ENCODE data around the gene SEPTIN10.
"Not testable (repeated sequence)": the region's sequence is repeated elsewhere in the genome, so short reads cannot be mapped to it uniquely, and the experiment has no call there.

The SEPTIN10 gene

DNA sequence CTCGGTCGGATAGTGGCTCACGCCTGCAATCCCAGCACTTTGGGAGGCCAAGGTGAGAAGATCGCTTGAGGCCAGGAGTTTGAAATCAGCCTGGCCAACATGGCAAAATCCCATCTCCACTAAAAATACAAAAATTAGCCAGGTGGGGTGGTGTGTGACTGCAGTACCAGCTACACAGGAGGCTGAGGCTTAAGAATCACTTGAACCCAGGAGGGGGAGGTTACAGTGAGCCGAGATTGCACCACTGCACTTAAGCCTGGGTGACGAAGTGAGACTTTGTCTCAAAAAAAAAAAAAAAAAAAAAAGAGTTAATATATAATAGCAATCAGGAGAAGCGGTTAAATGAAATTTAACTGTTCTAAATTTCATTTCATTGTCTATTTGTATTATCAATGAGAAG is 36.1 kb downstream of the SEPTIN10 start:
- DNase-seq (ENCODE audit: low spot score); H4K91ac ChIP-seq (ENCODE audit: low read depth, low read length, poor library complexity); H3K4me2 ChIP-seq (ENCODE audit: insufficient read depth, low read length, poor library complexity, severe bottlenecking); H3K4me3 ChIP-seq (ENCODE audit: low read length in 2 of 2); H4K8ac ChIP-seq (ENCODE audit: low read depth, low read length); H2BK15ac ChIP-seq (ENCODE audit: low read length); H3K27me3 ChIP-seq (ENCODE audit: control insufficient read depth in 3 of 3, insufficient read depth in 3 of 3, low read depth in 1 of 3, low read length in 3 of 3); H3K9ac ChIP-seq (ENCODE audit: low read depth, low read length, poor library complexity); H2AK5ac ChIP-seq (ENCODE audit: low read depth, low read length); H2AFZ ChIP-seq (ENCODE audit: low read length); H3K23ac ChIP-seq (ENCODE audit: low read depth, low read length, poor library complexity); H2BK5ac ChIP-seq (ENCODE audit: low read length); H3K79me1 ChIP-seq (ENCODE audit: low read depth, low read length); H2BK12ac ChIP-seq (ENCODE audit: low read length); H3K14ac ChIP-seq (ENCODE audit: low read length); H3K4ac ChIP-seq (ENCODE audit: low read length); H3K4me1 ChIP-seq (ENCODE audit: control insufficient read depth in 2 of 2, insufficient read depth in 1 of 2, low read depth in 1 of 2, low read length in 2 of 2); H3K9me3 ChIP-seq (replicated peaks in 1 of 2; ENCODE audit: control insufficient read depth in 2 of 2, insufficient read depth in 1 of 2, low read depth in 1 of 2, low read length in 2 of 2); H2BK120ac ChIP-seq (ENCODE audit: low read depth, low read length); H3K27ac ChIP-seq (replicated peaks; ENCODE audit: low read length); H3K18ac ChIP-seq (ENCODE audit: low read length): not testable (repeated sequence)
- H3K36me3 ChIP-seq (replicated peaks in 1 of 2; ENCODE audit: control insufficient read depth in 2 of 2, insufficient read depth in 2 of 2, low read length in 2 of 2): peaks cover 2 to 90% of the 10 kb centered on the region in 2 donors
- WGBS, 2 donors (ENCODE audit: extremely low coverage in 2 of 2, insufficient read length in 2 of 2, insufficient replicate concordance in 1 of 2): no CpG with 5 or more reads among the region's 7 CpGs

DNA sequence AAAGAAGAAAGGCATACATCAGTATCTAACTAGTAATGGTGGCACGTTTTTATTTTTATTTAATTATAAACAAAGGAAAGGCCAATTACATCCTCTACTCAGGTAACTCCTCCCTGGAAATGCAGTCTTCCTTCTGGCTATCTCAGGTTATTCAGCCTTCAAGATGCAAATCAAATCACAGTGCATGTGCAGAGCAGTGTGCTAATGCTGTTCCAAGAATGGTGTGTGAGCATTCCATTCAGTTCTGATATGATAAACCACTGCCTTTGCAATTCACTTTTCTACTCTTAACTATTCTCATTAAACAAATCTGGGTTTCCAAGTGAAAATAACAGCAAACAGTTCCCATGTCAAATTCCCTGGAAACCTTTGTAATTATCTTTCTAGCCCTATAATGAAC is 38.4 kb downstream of the SEPTIN10 start:
- Histone ChIP-seq H3K27ac (replicated peaks; ENCODE audit: low read length) (no peak overlapping the region), H2BK5ac (ENCODE audit: low read length) (no peak overlapping the region), H4K91ac (ENCODE audit: low read depth, low read length, poor library complexity) (no peak overlapping the region), H2BK15ac (ENCODE audit: low read length) (no peak overlapping the region), H2BK120ac (ENCODE audit: low read depth, low read length) (no peak overlapping the region), H3K27me3 (ENCODE audit: control insufficient read depth in 3 of 3, insufficient read depth in 3 of 3, low read depth in 1 of 3, low read length in 3 of 3) (no peaks in the 10 kb centered on the region), H3K79me1 (ENCODE audit: low read depth, low read length) (no peaks in the 10 kb centered on the region), H2BK12ac (ENCODE audit: low read length) (no peak overlapping the region), H3K14ac (ENCODE audit: low read length) (no peak overlapping the region), H3K18ac (ENCODE audit: low read length) (no peak overlapping the region), H3K4me2 (ENCODE audit: insufficient read depth, low read length, poor library complexity, severe bottlenecking) (no peak overlapping the region), H3K23ac (ENCODE audit: low read depth, low read length, poor library complexity) (no peak overlapping the region), H2AFZ (ENCODE audit: low read length) (no peak overlapping the region), H4K8ac (ENCODE audit: low read depth, low read length) (no peak overlapping the region), H2AK5ac (ENCODE audit: low read depth, low read length) (no peak overlapping the region), H3K36me3 (replicated peaks in 1 of 2; ENCODE audit: control insufficient read depth in 2 of 2, insufficient read depth in 2 of 2, low read length in 2 of 2) (peaks cover 4 to 87% of the 10 kb centered on the region in 2 donors), H3K4me1 (ENCODE audit: control insufficient read depth in 2 of 2, insufficient read depth in 1 of 2, low read depth in 1 of 2, low read length in 2 of 2) (no peaks in the 10 kb centered on the region), H3K4ac (ENCODE audit: low read length) (no peak overlapping the region), H3K4me3 (ENCODE audit: low read length in 2 of 2) (no peak overlapping the region), H3K9ac (ENCODE audit: low read depth, low read length, poor library complexity) (no peak overlapping the region), H3K9me3 (replicated peaks in 1 of 2; ENCODE audit: control insufficient read depth in 2 of 2, insufficient read depth in 1 of 2, low read depth in 1 of 2, low read length in 2 of 2) (no peaks in the 10 kb centered on the region)
- WGBS, 2 donors (ENCODE audit: extremely low coverage in 2 of 2, insufficient read length in 2 of 2, insufficient replicate concordance in 1 of 2): no CpG with 5 or more reads among the region's 1 CpG
- no peak for DNase-seq (ENCODE audit: low spot score)

DNA sequence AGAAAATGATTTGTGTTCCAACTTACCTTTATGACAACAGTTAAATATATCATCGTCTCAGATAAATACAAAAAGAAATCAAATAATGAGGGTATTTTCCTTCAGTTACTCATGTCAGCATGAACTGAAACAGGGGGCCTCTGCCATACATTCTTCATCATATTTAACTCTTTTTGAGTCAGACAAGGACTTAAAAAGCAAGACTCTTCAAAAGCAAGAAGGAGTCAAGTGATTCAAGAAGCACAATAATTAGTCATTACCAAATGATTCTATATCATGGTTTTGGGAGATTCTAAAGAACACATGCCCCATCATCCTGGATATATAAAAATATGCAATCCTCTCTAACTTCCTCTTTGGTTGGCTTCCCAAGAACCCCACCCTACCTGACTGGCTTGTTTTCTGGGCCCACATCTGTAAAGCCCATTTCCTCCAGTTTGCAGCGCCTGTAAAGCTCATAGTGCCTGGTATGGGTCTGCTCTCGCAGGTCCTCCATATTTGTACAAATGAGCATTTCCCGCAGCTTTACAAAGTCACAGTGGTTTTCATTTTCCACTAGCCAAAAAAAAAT is 49.7 kb downstream of the SEPTIN10 start:
- H3K18ac ChIP-seq (ENCODE audit: low read length): no peak overlapping the region
- H3K79me1 ChIP-seq (ENCODE audit: low read depth, low read length): no peaks in the 10 kb centered on the region
- no peak overlapping the region for H2BK12ac ChIP-seq (ENCODE audit: low read length)
- no peak overlapping the region for H3K4me3 ChIP-seq (ENCODE audit: low read length in 2 of 2)
- H2BK5ac ChIP-seq (ENCODE audit: low read length): no peak overlapping the region
- H3K4me2 ChIP-seq (ENCODE audit: insufficient read depth, low read length, poor library complexity, severe bottlenecking): no peak overlapping the region
- DNase-seq (ENCODE audit: low spot score): no peak
- no peak overlapping the region for H3K27ac ChIP-seq (replicated peaks; ENCODE audit: low read length)
- WGBS, 2 donors (ENCODE audit: extremely low coverage in 2 of 2, insufficient read length in 2 of 2, insufficient replicate concordance in 1 of 2): no CpG with 5 or more reads among the region's 4 CpGs
- H3K9me3 ChIP-seq (replicated peaks in 1 of 2; ENCODE audit: control insufficient read depth in 2 of 2, insufficient read depth in 1 of 2, low read depth in 1 of 2, low read length in 2 of 2): no peaks in the 10 kb centered on the region
- H2AK5ac ChIP-seq (ENCODE audit: low read depth, low read length): no peak overlapping the region
- no peak overlapping the region for H2BK15ac ChIP-seq (ENCODE audit: low read length)
- no peak overlapping the region for H3K14ac ChIP-seq (ENCODE audit: low read length)
- no peak overlapping the region for H3K4ac ChIP-seq (ENCODE audit: low read length)
- H3K23ac ChIP-seq (ENCODE audit: low read depth, low read length, poor library complexity): no peak overlapping the region
- H3K4me1 ChIP-seq (ENCODE audit: control insufficient read depth in 2 of 2, insufficient read depth in 1 of 2, low read depth in 1 of 2, low read length in 2 of 2): no peaks in the 10 kb centered on the region
- no peak overlapping the region for H4K91ac ChIP-seq (ENCODE audit: low read depth, low read length, poor library complexity)
- peaks cover 10 to 89% of the 10 kb centered on the region in 2 donors for H3K36me3 ChIP-seq (replicated peaks in 1 of 2; ENCODE audit: control insufficient read depth in 2 of 2, insufficient read depth in 2 of 2, low read length in 2 of 2)
- no peak overlapping the region for H4K8ac ChIP-seq (ENCODE audit: low read depth, low read length)
- no peak overlapping the region for H2AFZ ChIP-seq (ENCODE audit: low read length)
- no peak overlapping the region for H2BK120ac ChIP-seq (ENCODE audit: low read depth, low read length)
- no peak overlapping the region for H3K9ac ChIP-seq (ENCODE audit: low read depth, low read length, poor library complexity)
- no peaks in the 10 kb centered on the region for H3K27me3 ChIP-seq (ENCODE audit: control insufficient read depth in 3 of 3, insufficient read depth in 3 of 3, low read depth in 1 of 3, low read length in 3 of 3)

DNA sequence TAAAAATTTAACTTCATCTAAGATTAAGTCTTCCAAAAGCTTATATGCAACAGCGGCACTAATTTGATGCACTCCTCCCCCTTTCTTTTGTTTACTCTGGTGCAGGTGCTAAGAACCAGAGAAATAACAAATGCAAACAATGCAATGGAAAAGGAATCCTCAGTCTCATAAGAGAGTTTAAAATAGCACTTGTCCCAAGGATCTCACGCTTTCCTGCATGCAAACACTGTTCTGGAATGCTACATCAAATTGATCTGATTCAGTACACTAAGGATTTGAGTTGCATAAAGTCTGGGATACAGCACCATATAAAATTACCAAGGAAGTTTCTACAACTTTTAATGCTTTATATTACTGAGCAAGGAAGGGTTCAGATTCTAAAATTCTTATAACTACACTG is 50.5 kb downstream of the SEPTIN10 start:
- DNase-seq (ENCODE audit: low spot score): no peak
- WGBS, 2 donors (ENCODE audit: extremely low coverage in 2 of 2, insufficient read length in 2 of 2, insufficient replicate concordance in 1 of 2): no CpG with 5 or more reads among the region's 2 CpGs

More for the DNA sequence above, 50.5 kb downstream of the SEPTIN10 start:
- Histone ChIP-seq H4K8ac (ENCODE audit: low read depth, low read length) (no peak overlapping the region), H3K79me1 (ENCODE audit: low read depth, low read length) (no peaks in the 10 kb centered on the region), H4K91ac (ENCODE audit: low read depth, low read length, poor library complexity) (no peak overlapping the region), H3K27me3 (ENCODE audit: control insufficient read depth in 3 of 3, insufficient read depth in 3 of 3, low read depth in 1 of 3, low read length in 3 of 3) (no peaks in the 10 kb centered on the region), H2BK15ac (ENCODE audit: low read length) (no peak overlapping the region), H3K18ac (ENCODE audit: low read length) (no peak overlapping the region), H3K4me3 (ENCODE audit: low read length in 2 of 2) (no peak overlapping the region), H2BK120ac (ENCODE audit: low read depth, low read length) (no peak overlapping the region), H3K4ac (ENCODE audit: low read length) (no peak overlapping the region), H3K14ac (ENCODE audit: low read length) (no peak overlapping the region), H3K9me3 (replicated peaks in 1 of 2; ENCODE audit: control insufficient read depth in 2 of 2, insufficient read depth in 1 of 2, low read depth in 1 of 2, low read length in 2 of 2) (no peaks in the 10 kb centered on the region), H2BK12ac (ENCODE audit: low read length) (no peak overlapping the region), H2BK5ac (ENCODE audit: low read length) (no peak overlapping the region), H3K4me1 (ENCODE audit: control insufficient read depth in 2 of 2, insufficient read depth in 1 of 2, low read depth in 1 of 2, low read length in 2 of 2) (no peaks in the 10 kb centered on the region), H3K4me2 (ENCODE audit: insufficient read depth, low read length, poor library complexity, severe bottlenecking) (peak overlapping the region; percentile 3), H3K9ac (ENCODE audit: low read depth, low read length, poor library complexity) (no peak overlapping the region), H3K23ac (ENCODE audit: low read depth, low read length, poor library complexity) (no peak overlapping the region), H2AFZ (ENCODE audit: low read length) (no peak overlapping the region), H3K27ac (replicated peaks; ENCODE audit: low read length) (no peak overlapping the region), H2AK5ac (ENCODE audit: low read depth, low read length) (no peak overlapping the region), H3K36me3 (replicated peaks in 1 of 2; ENCODE audit: control insufficient read depth in 2 of 2, insufficient read depth in 2 of 2, low read length in 2 of 2) (peaks cover 12 to 91% of the 10 kb centered on the region in 2 donors)
